ENCODE data around the gene PER3.

Gene PER3

DNA sequence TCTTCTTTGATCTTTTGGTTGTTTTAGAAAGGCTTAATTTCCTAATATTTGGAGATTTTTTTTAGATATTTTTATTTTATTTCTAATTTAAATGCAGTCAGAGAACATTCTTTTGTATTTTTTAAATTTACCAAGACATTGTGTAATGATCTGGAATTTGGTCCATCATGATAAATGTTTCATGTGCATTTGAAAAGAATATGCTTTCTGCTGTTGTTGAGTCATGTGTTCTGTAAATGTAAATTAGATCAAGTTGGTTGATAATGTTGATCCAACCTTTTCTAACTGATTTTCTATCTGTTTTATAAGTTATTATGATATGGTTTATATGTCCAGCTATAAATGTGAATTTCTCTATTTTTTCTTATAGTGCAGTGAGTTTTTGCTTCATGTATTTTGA lies 48.9 kb downstream of the PER3 start:
- no peak for DNase-seq (ENCODE audit: low spot score)

- DNase-seq (ENCODE audit: low spot score): no peak
These were observed 54.6 kb downstream of the PER3 start for GRCh38 chr1:7838714-7839113.

- no peak for DNase-seq (ENCODE audit: low spot score)
These were observed 55.4 kb downstream of the PER3 start for GRCh38 chr1:7839526-7839925.

DNA sequence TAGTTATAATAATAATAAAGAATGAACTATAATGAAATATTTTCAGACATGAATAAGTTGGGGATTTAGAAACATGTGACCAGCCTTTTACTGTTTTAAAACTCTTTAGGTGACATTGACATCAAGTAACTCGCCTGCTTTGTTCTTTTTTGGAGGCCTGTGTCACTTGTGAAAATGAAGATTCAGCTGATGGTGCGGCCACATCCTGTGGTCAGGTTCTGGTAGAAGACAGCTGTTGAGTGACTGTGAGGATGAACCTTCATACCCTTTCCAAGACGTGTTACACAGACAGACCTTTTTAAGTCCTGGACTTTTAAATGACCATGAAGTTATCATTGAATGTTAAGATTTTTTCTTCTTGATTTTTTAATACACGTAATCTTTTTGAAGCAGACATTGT lies 58.4 kb downstream of the PER3 start:
- DNase-seq (ENCODE audit: low spot score): no peak

DNA sequence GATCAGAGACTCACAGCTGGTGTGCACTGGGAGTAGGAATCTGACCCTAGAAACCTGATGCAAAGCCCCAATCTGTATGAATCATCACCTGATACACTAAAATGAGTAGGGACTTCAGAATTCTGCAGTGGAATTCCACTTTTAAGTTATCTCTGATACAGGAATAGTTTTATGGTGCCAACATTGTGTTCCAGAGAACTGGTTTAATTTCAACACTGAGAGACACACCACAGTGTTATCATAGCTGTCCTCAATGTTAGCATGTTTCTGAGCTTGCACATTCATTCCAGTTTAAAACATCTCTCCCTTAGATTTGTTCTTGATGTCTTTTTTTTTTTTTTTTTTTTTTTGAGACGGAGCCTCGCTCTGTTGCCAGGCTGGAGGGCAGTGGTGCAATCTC lies 61.7 kb downstream of the PER3 start:
- no peak for DNase-seq (ENCODE audit: low spot score)

- no peak for DNase-seq (ENCODE audit: low spot score)
These were observed 62.6 kb downstream of the PER3 start for GRCh38 chr1:7846656-7847055.

- no peak for DNase-seq (ENCODE audit: low spot score)
These were observed 63.5 kb downstream of the PER3 start for GRCh38 chr1:7847599-7847998.

GRCh38 chr1:7850786-7851185 lies 66.7 kb downstream of the PER3 start:
- DNase-seq (ENCODE audit: low spot score): no peak

- no peak for DNase-seq (ENCODE audit: low spot score)
These were observed 69.0 kb downstream of the PER3 start, which contains the start of gene UTS2 for GRCh38 chr1:7852804-7853683. Gene UTS2 (minus strand): TSS chr1:7853065. CDS start chr1:7853003, 62 bp downstream.

DNA sequence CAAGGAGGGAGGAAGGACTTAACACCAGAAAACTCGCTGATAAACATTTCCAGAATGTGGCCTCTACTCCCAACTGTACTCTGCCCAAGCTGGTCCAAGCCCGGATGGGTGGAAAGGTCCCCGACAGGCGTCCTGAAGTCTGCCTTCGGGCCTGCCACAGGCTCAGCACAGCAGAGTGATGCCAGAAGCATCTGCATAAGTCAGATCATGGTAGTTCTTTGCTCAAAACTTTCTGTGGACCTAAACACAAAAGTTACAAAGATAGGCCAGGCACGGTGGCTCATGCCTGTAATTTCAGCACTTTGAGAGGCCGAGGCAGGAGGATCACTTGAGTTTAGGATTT lies 69.6 kb downstream of the PER3 start:
- DNase-seq (ENCODE audit: low spot score): no peak

DNA sequence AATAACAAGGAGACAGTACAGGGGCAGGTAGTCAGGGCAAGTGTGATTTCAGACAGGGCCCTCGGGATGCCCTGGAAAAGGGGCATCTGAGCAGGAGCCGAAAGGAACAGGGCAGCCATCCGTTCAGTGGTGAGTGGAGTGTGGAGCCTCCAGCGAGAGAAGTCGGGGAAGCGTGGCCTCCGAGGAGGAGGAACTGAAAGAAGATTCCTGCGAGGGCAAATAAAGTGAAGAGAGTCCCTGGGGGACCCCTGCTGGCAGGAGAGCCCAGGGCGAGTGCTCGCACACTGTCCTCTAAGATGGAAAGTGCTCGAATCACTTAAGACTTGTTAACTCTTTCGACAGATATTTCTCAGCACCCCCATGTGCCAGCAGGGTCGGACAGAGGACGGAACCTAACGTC lies 72.3 kb downstream of the PER3 start:
- no peak for DNase-seq (ENCODE audit: low spot score)

GRCh38 chr1:7857000-7857399 lies 72.9 kb downstream of the PER3 start:
- no peak for DNase-seq (ENCODE audit: low spot score)

DNA sequence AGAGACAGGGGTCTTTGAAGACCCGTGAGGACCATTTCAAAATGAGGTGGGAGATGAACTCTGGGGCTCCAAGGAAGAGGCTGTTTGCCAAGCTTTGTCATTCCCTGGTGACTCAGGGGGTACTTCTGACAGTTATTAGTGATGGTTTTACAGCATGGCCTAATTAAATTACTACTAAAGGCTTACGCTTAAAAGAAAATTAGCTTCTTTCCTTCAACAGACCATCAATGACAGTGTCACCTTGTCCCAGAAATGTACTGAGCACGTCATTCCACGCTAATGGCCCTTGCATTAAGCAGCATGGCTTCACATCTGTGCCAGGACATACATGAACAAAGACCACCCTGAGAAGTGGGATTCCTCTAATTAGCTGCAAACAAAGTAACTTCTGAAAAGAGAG lies 73.9 kb downstream of the PER3 start:
- DNase-seq (ENCODE audit: low spot score): no peak

- DNase-seq (ENCODE audit: low spot score): no peak
These were observed 75.3 kb downstream of the PER3 start for GRCh38 chr1:7859406-7859805.

DNA sequence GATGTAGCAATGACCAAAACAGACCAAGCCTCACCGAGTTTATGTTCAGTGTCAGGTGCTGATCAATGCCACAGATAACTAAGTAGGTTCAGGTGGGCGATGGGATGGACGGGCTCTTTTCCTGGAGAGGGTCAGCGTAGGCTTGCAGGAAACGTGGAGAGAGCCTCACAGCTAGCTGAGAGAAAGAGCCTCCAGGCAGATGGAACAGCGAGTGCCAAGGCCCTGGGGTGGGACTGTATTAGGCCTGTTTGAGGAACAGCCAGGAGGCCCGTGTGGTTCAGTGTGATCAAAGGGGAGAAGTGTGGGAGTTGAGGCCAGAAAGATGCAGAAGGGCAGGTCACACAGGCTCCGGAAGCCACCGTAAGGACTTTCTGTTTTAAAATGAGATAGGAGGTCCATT lies 76.0 kb downstream of the PER3 start:
- no peak for DNase-seq (ENCODE audit: low spot score)

DNA sequence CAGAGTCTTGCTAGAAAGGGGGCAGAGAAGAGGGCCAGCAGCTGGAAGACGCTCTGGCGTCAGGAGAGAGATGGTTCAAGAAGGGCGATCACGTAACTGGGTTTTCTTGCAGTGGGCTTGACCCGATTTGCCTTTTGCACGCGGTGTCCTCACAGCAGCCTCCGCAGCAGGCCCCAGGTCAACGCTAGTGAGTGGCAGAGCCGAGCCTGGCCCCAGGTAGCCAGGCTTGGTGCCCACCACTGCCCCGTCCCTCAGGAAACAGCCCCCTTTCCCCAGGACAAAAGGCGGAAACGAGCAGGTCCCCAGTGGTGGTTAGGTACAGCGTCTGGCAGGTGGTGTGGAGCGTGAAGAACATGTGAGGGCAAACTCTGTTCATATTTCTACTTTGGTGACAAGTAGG lies 77.4 kb downstream of the PER3 start:
- no peak for DNase-seq (ENCODE audit: low spot score)

GRCh38 chr1:7862211-7863060 lies 78.3 kb downstream of the PER3 start:
- no peak for DNase-seq (ENCODE audit: low spot score)

DNA sequence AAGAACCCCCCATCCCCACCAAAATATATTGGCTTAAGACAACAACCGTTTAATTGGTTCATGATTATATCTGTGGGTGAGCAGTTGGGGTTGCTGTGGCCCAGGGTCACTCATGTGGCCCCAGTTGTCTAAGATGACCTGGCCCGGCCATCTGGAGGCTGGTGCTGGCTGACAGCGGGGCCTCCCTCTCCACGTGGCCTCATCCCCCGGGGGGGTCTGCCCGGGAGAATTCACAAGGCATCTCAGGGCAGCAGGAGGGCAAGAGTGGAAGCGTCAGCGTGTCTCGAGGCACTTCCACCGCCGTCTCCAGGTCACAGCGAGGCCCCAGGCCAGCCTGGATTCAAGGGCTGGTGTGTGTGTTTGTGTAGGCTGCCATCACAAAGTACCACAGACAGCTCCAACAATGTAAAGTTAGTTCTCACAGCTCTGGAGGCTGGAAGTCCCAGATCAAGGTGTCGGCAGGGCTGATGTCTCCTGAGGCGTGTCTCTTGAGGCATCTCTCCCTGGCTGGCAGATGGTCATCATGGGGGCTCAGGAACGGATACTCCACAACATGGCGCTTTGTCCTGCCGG lies 79.8 kb downstream of the PER3 start:
- no peak for DNase-seq (ENCODE audit: low spot score)

DNA sequence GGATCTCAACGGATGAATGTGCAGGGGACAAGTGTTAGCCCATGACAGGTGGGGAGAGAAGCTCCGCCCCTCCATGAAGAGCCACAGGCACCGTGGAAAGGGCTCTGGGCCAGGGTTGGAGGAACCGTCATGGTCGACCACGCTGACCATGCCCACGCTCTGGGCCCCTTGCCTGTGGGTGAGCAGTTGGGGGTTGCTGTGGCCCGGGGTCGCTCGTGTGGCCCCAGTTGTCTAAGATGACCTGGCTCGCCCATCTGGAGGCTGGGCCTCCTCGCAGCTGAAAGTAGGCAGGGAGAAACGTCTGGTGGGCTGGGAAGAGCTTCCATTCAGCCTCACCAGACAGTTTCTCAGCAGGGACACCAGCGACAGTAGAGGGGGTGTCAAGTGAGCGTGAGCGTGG lies 81.9 kb downstream of the PER3 start:
- DNase-seq (ENCODE audit: low spot score): no peak

- DNase-seq (ENCODE audit: low spot score): no peak
These were observed 84.1 kb downstream of the PER3 start for GRCh38 chr1:7868070-7868780.

- no peak for DNase-seq (ENCODE audit: low spot score)
These were observed 85.2 kb downstream of the PER3 start for GRCh38 chr1:7869136-7869920.

DNA sequence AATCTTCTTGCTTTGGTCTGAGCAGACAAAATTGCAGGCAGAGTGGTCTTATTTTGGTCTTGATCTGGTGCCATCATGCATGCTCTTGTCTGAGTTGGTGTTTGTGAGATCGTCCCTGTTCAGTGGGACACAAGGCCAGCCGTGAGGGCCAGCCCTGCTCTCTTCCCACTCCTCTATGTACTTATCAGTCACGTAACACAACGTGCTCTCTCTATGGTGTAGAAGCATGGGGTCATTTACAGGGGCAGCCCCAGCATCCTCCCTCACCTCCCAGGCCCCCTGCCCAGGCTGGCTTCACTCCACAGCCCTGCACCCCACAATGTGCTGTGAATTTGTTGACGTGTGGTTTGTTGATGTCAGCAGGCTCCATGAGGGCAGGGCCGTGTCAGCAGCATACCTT lies 87.0 kb downstream of the PER3 start:
- no peak for DNase-seq (ENCODE audit: low spot score)
